Stimulated activated CD8-positive, alpha-beta memory T cell treated with anti-CD3 and anti-CD28 coated beads, Interleukin-7, amount 100 ng/mL, for 48 hours (primary cell): ENCODE results near the gene BCL2L11.
"Not testable (repeated sequence)": the region's sequence is repeated elsewhere in the genome, so short reads cannot be mapped to it uniquely, and the experiment has no call there.

Experiments used
- DNase-seq, 2 donors: peaks; one replicate each; pipeline ENCODE4 v3.0.0-alpha.2; 2020; ENCODE audit warnings: low read depth in 1 of 2; ENCODE audit errors: extremely low read depth in 1 of 2

Gene BCL2L11, protein sequence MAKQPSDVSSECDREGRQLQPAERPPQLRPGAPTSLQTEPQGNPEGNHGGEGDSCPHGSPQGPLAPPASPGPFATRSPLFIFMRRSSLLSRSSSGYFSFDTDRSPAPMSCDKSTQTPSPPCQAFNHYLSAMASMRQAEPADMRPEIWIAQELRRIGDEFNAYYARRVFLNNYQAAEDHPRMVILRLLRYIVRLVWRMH

DNA sequence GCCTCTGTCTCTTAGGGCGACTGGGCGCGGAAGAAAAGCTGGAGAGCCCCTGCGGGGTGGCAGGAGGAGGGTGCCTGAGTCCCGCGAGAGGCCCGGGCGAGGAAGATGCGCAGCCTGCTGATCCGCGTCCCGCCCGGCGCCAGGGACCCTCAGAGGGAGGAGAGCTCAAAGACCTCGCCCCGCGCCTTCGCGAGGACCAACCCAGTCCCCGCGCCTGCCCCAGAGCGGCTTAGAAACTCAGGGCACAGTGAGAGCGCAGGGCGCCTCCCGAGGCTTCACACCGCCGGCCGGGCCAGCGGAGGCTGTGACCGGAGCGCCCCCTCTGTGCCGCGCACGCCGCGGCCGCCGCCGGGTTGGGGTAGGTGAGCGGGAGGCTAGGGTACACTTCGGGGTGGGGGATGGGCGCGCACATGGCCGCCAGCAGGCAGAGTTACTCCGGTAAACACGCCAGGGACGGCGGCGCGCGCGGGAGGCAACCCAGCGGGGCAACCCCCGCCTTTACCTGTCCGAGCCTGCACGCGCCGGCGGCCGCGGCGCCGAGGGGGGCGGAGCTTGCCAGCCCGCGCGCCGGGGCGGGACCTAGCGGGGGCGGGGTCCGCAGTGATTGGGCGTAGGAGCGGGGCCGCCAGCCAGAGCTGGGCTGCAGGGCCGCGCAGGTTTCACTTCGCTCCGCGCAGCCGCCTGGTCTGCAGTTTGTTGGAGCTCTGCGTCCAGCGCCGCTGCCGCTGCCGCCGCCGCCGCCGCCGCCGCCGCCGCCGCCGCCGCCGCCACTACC, at the start of gene BCL2L11:
TSS of gene BCL2L11 (plus strand) at position 662 of the 775 bp plus-strand sequence. CDS start 2,832 bp downstream, outside the sequence.
- peak; percentile 78 to 89 for DNase-seq

DNA sequence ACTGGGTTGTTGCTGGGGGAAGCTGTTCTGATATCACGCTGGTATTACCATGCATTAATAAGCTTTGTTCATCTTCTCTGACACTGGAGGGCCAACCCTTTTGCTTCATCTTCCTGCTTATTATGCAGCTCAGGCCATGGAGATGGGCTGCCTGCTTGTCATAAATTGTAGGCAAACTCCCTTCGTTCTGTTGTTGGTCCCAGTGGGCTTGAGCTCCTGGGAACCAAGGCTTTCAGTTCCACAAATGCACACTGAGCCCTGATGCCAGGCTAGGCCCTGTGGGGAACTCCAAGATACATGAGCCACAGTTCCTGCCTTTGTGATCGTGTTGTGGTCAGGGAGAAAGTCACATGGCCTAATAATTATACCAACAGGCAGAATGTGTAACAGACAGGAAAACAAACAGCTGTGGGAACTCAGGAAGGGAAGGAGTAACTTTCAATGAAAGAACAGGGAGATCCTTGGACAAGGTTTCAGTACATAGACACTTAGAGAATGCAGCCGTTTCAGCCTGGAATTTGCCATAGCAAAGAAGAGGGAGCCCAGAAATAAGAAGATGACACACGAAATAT, 49.0 kb upstream of the BCL2L11 start:
- no peak for DNase-seq

DNA sequence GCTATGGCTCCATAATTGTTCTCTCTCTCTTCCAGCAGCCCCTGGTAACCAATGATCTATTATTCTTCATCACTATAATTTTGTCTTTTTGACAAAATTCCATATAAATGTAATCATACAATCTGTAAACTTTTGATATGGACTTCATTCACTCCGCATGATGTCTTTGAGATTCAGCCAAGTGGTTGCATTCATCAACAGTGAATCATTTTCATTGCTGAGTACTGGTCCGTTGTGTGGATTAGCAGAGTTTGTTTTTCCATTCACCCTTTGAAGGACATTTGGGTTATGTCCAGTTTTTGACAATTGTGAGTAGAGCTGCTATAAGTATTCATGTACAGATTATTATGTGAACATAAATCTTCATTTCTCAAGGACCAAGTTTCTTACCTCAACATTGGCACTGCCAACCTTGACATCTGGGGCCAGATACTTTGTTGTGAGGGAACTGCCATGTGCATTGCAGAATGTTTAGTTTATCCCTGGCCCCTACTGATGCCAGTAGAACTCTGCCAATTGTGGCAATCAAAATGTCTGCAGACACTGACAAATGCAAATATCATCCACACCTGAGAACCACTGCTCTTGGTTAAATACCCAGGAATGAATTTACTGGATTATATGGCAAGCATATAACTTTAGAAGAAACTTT, 48.4 kb upstream of the BCL2L11 start:
- no peak for DNase-seq

DNA sequence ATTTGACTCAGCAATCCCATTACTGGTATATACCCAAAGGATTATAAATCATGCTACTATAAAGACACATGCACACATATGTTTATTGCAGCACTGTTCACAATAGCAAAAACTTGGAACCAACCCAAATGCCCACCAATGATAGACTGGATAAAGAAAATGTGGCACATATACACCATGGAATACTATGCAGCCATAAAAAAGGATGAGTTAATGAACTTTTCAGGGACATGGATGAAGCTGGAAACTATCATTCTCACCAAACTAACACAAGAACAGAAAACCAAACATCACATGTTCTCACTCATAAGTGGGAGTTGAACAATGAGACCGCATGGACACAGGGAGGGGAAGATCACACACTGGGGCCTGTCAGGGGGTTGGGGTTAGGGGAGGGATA, 38.1 kb upstream of the BCL2L11 start:
- not testable (repeated sequence) for DNase-seq

DNA sequence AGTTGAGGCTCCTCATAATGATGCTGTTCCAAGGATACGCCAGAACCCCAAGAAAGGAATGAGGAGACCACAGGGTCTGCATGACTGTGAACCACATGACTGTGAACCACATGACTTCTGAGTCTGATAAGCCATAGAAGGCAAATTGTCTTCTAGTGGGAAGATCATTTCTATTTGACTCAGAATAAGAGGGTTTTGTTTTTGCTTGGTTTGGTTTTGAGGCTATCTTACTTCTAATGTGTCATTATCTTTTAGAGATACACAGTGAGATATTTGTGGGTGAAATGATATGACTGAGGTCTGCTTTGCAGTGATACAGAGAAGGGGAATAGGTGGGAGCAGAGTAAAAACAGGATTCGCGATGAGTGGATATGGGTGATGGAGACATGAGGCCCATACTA, 28.9 kb upstream of the BCL2L11 start:
- DNase-seq: no peak

DNA sequence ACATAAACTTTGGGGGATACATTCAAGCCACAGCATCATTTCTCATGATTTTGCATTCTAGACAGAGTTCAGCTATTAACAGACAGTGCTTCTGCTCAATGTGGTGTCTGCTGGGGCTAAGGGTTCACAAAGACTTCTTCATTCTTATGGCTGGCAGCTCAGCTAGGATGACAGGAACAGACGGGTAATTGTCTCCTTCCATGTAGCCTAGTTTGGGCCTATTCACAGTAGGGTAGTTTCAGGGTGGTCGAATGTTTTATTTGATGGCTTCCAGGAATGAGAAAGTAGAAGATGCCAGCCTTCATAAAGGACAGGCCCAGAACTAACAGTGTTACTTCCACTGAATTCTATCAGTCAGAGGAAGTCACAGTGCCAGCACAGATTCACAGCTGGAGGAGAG, 26.0 kb upstream of the BCL2L11 start:
- DNase-seq: no peak

DNA sequence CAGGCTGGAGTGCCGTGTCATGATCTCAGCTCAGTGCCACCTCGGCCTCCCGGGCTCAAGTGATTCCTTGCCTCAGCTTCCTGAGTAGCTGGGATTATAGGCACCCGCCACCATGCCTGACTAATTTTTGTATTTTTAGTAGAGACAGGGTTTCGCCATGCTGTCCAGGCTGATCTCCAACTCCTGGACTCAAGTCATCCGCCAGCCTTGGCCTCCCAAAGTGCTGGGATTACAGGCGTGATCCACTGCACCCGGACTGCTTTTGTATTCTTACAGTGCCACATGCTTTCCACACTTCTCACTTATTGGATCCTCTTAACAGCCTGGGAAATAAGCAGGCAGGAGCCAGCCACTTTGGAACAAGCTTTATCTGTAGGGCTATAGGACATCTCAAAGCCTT, 25.3 kb upstream of the BCL2L11 start:
- no peak for DNase-seq

DNA sequence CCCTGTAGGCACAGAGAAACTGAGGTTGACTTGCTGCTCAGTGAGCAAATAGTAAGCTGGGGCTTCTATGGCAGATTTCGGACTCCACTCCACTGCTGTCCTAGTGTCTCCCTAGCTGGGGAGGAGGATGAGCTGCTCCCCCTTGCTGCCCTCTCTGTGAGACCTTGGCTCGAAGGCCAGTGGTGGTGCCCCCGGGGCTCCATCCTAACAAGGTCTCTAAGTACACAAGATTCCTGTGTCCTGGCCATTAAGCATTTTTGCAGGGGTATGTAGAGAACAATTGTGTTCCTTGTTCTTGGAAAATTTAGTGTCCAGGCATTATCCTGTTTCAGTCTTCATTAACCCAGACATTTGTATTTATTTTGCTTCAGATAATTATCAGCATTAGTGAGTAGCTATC, 21.3 kb upstream of the BCL2L11 start:
- DNase-seq: no peak

DNA sequence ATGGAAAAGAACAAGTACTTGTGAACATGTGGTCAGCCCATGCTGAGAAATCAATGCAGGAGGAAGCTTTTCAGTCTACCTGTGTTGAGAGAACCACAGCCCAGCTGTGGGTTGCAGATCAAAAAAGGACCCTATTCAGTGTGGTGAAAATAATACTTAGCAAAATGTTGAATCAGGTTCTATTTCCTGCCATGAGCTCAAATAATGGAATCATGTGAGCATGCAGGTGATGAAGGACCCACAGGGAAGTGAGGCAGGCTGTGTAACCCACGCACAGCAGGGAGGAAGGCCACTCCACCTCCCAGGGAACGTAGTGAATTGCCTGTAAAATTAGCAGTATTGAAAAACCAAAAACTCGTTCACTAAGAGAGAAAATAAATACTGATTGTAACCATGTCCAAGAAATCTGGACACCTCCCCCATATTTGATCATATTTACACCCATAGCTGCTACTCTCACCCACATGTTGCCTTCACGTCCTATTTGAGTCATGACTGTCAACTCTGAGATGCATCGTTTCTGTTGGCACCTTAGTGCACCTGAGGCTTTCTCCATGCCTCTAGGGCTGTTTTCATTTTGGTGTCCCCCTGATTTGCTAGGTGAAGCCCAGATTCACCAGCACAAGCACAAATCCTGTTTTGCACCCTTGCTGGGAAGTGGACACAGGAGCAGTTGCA, 20.5 kb upstream of the BCL2L11 start:
- no peak for DNase-seq

DNA sequence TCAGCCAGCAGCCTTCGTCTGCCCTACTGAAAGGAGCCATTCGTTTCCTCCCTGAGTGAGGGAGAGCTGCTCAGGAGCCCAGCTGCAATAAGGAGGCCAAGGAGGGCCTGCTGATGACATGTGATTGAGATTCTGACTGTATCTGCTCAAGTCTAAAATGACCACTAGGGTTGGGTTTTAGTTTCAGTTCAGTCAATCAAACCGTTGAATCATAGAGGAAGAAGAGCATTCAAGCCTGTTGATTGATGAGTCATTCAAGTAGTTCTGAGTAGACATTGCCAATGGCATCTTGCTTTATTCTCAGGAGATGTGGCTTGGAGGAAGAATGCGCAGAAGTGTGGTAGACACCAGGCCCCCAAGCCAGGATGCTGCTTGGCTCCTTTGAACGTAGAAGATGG, 19.9 kb upstream of the BCL2L11 start:
- DNase-seq: no peak

DNA sequence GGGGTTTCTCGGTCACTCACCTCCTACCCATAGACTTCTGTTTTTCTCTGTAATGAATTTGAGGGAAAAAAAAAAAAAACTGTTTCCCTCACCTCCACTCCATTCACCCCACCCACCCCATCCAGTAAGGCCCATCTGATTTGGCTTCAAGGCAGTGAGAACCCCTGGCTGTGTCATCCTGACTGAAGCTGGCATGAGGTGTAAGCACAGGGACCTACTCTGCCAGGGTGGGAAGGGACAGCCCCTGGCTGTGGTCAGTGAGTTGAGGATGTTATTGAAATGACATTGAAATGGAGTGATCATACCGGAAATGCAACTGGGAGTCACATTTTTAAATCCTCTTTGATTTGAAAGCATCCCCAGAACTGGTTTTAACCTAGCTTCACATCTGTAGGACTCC, 19.1 kb upstream of the BCL2L11 start:
- DNase-seq: no peak

DNA sequence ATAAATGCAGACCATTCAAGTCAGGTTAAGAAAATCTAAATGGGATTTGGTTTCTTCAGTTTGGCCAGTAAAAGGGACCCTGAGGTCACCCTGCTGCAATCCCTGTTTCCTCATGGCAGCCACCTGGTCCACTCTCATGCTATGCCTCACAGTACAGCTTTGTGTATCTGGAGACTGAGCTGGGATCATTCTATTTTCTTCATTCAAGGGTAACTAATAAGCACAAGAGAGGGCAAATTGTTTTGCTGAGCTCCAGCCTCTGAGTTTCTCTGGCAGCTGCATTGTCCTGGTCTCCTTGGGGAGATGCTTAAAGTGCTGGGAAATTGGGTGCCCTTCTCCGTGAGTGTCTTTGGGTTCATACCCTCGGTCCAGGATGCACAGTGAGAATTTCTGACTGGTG, 18.5 kb upstream of the BCL2L11 start:
- DNase-seq: no peak

DNA sequence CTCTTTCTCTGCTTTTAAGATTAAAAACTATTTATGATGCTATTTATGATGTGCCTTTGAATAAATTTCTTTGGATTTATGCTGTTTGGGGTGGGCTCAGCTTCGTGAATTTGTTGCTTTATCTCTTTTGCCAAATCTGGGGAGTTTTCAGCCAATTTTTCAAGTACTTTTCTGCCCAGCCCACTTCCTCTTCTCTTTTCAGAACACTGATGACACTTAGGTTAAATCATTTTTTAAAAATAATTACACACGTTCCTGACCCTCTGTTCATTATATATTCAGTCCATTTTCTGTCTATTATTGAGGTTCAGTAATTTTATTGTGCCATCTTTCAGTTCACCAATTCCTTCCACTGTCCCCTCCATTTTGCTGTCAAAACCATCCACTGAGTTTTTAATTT, 14.8 kb upstream of the BCL2L11 start:
- DNase-seq: no peak

DNA sequence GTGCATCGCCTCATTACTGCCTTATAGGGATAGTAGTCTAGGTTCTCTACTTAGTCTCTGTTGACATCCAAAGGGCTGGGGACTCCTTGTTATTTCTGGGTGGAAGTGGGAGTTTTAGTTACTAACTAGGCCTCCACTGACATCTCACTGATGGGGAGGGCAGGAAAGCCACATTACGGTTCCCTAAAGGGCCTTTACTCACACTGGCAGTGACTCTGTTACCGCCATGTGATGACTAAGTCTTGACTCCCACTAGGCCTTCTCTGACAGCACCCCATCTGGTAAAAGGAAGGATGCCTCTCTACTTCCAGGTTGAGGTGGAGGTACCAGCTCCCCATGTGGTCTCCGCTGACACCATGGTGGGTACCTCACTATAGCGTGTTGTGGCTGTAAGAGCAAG, 14.0 kb upstream of the BCL2L11 start:
- DNase-seq: no peak

DNA sequence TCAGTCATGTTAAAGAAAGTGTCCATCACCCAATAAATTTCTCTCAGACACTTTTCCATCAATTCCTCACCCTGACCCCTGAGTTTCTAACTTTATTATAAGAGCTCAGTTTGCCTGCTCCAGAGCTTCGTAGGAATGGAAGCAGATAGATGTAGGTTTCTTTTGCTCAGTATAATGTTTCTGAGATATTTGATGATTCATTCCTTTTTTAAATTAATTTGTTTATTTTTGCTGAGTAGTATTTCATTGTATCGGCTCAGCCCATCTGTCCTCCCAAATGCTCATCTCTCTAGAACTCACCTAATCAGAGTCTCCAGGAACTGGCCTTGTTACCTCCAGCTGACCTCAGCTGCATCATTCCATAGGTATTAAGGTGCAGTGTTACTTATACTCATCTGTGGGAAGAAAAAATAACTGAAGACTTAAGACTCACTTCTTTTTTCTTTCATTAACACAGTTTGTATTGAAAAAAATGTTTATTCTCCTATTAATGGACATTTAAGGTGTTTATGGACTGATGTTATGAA, 11.9 kb upstream of the BCL2L11 start:
- no peak for DNase-seq

DNA sequence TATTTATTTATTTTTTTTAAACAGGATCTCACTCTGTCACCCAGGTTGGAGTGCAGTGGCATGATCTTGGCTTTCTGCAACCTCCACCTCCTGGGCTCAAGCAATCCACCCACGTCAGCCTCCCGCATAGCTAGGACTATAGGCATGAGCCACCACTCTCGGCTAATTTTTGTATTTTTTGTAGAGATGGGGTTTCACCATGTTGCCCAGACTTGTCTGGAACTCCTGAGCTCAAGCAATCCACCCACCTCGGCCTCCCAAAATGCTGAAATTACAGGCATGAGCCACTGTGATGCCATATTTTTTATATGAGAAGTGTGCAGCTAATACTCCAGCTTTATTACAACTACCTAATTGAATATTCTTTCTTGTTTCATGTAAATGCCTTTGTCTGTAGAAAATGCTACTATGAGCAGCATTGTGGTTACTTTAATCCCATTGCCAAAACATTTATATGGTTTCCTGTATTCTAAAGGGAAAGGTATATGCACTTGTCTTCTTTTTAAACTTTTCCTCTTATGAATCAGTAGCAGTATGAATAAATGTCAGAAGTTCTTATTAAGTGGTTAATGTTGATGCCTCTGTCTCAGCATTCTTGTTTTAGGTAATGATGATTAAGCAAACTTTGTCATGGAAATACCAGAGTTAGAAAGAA, 9.5 kb upstream of the BCL2L11 start:
- no peak for DNase-seq

DNA sequence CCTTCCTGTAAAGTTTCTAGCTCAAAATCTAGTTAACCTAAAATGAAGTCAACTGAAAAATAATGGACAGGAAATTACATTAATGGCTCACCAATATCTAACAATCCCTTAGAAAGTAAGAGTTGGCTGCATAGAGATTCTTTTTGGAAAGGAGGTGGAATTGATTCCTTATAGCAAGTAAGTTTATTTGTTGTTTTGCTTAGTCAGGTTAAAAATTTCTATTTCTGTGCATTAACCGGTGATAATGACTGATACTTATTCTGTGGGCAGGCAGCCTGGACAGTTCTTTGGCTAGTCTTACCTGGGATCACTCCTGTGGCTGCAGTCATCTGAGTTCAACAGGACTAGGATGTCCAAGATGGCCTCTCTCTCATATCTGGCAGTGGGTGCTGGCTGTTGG, 6.9 kb upstream of the BCL2L11 start:
- DNase-seq: no peak

DNA sequence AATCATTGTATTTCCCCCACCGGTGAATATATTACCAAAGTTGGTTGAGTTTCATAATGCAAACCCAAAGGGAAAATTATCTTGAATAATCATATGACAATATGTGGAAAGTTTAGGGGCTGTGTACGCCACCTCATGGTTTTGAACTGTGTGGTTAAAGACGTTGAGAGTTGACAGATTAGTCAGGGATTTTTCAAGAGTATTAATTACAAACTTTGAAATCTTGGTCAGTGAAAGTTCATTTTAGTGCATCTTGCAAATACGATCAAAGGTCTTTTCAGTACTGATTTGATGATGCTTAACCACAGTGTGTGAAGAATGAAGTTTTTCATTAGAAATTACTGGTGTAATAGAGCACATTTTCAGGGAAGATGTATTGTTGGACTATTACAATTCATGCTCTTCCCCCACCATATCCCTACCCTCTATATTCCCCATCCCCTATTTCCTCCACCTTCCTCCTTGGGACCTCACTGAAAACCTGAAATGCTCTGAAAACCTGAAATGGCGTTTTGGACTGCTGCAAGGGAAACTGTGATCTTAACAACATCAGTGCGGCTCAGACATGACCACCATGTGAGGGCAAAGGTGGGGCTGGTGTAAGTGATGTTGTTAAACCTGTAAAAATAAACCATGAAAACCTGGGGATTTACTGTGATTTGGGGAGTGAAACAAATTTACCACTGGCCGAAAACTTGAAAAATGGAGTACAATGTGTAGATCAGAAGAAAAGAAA, 4.5 kb upstream of the BCL2L11 start:
- DNase-seq: no peak

DNA sequence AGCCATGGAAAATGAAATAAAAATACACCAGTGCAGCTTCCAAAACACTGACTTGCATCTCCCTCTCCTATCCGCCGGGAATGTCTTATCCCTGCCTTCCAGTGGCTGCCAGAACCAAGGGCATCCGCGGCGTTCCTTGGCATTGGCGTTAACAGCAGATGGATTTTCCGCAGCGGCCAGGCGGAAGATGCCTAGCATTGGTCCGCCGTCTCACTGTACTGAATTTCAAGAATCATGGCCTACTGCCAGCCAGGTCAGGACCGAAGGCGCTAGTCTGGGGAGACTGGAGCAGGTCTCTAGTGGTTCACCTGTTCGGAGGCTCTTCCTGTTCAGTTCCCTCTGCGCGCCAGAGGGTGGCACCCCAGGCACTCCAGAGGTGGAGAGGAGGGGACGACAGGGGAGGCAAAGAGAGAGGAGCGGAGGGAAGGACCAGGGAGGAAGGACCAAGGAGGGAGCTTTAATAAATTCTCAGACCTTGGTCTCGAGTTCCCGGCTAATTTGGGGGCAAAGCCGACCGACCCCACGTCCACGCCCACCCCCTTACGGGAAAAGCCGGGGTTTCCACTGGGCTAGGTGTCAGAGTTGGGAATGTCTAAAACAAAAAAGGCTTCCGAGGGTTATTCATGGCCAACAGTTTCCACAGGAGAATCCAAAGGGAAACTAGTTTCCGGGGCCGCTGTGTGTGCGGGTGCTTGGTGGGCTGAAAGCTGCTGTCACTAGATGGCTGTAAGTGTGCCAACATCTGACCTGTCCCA, 3.7 kb upstream of the BCL2L11 start:
- DNase-seq: peak in 1 of 2 donors; percentile 72
